Liver (tissue), 2 donors: ENCODE data around the gene CDC16.

Experiments
- EGR1 ChIP-seq, 2 donors: IDR thresholded peaks; 2 replicates each; pipeline ENCODE4 v1.6.1; 2016 to 2018; ENCODE audit warnings: antibody characterized with exemption in 2 of 2, low read depth in 2 of 2
- JUND ChIP-seq, 2 donors: IDR thresholded peaks; 2 replicates each; pipeline ENCODE4 v1.6.1; 2016; ENCODE audit warnings: antibody characterized with exemption in 2 of 2
- RXRA ChIP-seq, 2 donors: IDR thresholded peaks; 2 replicates each; pipeline ENCODE4 v1.6.1; 2017 to 2018; ENCODE audit warnings: antibody characterized with exemption in 2 of 2, mild to moderate bottlenecking in 1 of 2
- TAF1 ChIP-seq: conservative IDR thresholded peaks from 2 replicates; pipeline ENCODE4 v1.6.1; 2016; ENCODE audit warnings: antibody characterized with exemption, mild to moderate bottlenecking
- donor health status: healthy.

- TF ChIP-seq TAF1: no peak
- no peak for TF ChIP-seq RXRA (IDR thresholded peaks at IDR 0.05)
- no peak for TF ChIP-seq JUND (IDR thresholded peaks at IDR 0.05)
- no peak for TF ChIP-seq EGR1 (IDR thresholded peaks at IDR 0.05; ENCODE audit: low read depth in 2 of 2)
Observed at GRCh38 chr13:114249077-114249476, 14.4 kb downstream of the CDC16 start.
